IMR-90 (cell line): ENCODE results near the gene ZRSR2. TPM values are rescaled to one million over a fixed set of nuclear protein-coding genes. Genes with fewer than 3 reads are reported as not detected.

Source experiments
- ATAC-seq: fragments of 200-7000 bp; cut with Tn5 transposase; 2 replicates; pipeline ENCODE4 v1.9.1; 2020; ENCODE audit warnings: low read depth, mild to moderate bottlenecking, moderate library complexity
- BruUV-seq: library from RNA; stranded (reverse); fragments of 400-500 nt; replicated peaks from 2 replicates; lab custom pipeline; 2021; lab: Mats Ljungman, UMichigan
- CTCF ChIA-PET: fragments of 300-600 bp; formaldehyde crosslinking; extraction: SDS; loops from one replicate; lab custom pipeline; 2021; ENCODE audit warnings: antibody characterized with exemption; lab: Yijun Ruan, JAX
- POLR2A ChIA-PET: fragments of 300-600 bp; sonication (Branson Sonifier 250); formaldehyde crosslinking; loops from one replicate; lab custom pipeline; 2022; ENCODE audit warnings: antibody characterized with exemption; ENCODE audit not compliant: unreplicated experiment; lab: Charles Lee
- DNase-seq: peaks from one replicate; pipeline ENCODE4 v3.0.0; 2013
- H2AFZ ChIP-seq: replicated peaks from 2 replicates; pipeline ENCODE3; 2013; ENCODE audit warnings: low read length, mild to moderate bottlenecking; ENCODE audit not compliant: poor library complexity
- H2AK5ac ChIP-seq: 2 replicates; pipeline ENCODE4 v1.6.1; 2013; ENCODE audit warnings: low read depth, low read length, inconsistent platforms
- H2AK9ac ChIP-seq: replicated peaks from 2 replicates; pipeline ENCODE3; 2013; ENCODE audit warnings: mild to moderate bottlenecking, low read depth, low read length, moderate library complexity; ENCODE audit not compliant: poor library complexity
- H2BK120ac ChIP-seq: 2 replicates; pipeline ENCODE4 v1.6.1; 2013; ENCODE audit warnings: low read depth, low read length, inconsistent platforms
- H2BK15ac ChIP-seq: 3 replicates; pipeline ENCODE4 v1.6.1; 2013; ENCODE audit warnings: low read depth, low read length, inconsistent platforms
- H2BK20ac ChIP-seq: 2 replicates; pipeline ENCODE4 v1.6.1; 2013; ENCODE audit warnings: low read depth, mild to moderate bottlenecking, inconsistent platforms, low read length, moderate library complexity
- H2BK5ac ChIP-seq: 2 replicates; pipeline ENCODE4 v1.6.1; 2013; ENCODE audit warnings: mild to moderate bottlenecking, low read depth, low read length, inconsistent platforms; ENCODE audit not compliant: poor library complexity, severe bottlenecking
- H3K14ac ChIP-seq: replicated peaks from 2 replicates; pipeline ENCODE4 v1.6.1; 2013; ENCODE audit warnings: low read depth, low read length, inconsistent platforms
- H3K18ac ChIP-seq: 2 replicates; pipeline ENCODE4 v1.6.1; 2013; ENCODE audit warnings: low read depth, low read length, control low read depth
- H3K23ac ChIP-seq: 2 replicates; pipeline ENCODE4 v1.6.1; 2013; ENCODE audit warnings: low read depth, low read length, inconsistent platforms
- H3K27ac ChIP-seq: 2 replicates; pipeline ENCODE4 v1.5.1; 2013; ENCODE audit warnings: mild to moderate bottlenecking, control low read depth, low read length; ENCODE audit not compliant: insufficient read depth
- H3K27me3 ChIP-seq: 2 replicates; pipeline ENCODE4 v1.6.1; 2013; ENCODE audit warnings: low read length; ENCODE audit not compliant: control insufficient read depth, insufficient read depth
- H3K36me3 ChIP-seq: 2 replicates; pipeline ENCODE4 v1.6.1; 2013; ENCODE audit warnings: low read length, mixed read lengths; ENCODE audit not compliant: control insufficient read depth, insufficient read depth
- H3K4ac ChIP-seq: 2 replicates; pipeline ENCODE4 v1.6.1; 2013; ENCODE audit warnings: low read depth, low read length, inconsistent platforms
- H3K4me1 ChIP-seq: 2 replicates; pipeline ENCODE4 v1.6.1; 2013; ENCODE audit warnings: low read length, mixed read lengths; ENCODE audit not compliant: control insufficient read depth, insufficient read depth
- H3K4me2 ChIP-seq: 2 replicates; pipeline ENCODE4 v1.6.1; 2013; ENCODE audit warnings: low read depth, mild to moderate bottlenecking, control low read depth, low read length, moderate library complexity
- H3K4me3 ChIP-seq: 2 replicates; pipeline ENCODE4 v1.5.1; 2013; ENCODE audit warnings: low read depth, mild to moderate bottlenecking, control low read depth, low read length, moderate library complexity; ENCODE audit not compliant: insufficient read depth
- H3K56ac ChIP-seq: 2 replicates; pipeline ENCODE4 v1.6.1; 2013; ENCODE audit warnings: low read length, inconsistent platforms; ENCODE audit not compliant: insufficient read depth; ENCODE audit errors: extremely low read depth
- H3K79me1 ChIP-seq, 2 experiments: 2 replicates each; pipeline ENCODE4 v1.6.1; 2013; ENCODE audit warnings: low read length in 2 of 2, inconsistent platforms in 1 of 2, low read depth in 1 of 2
- H3K9ac ChIP-seq: 2 replicates; pipeline ENCODE4 v1.6.1; 2013; ENCODE audit warnings: low read depth, low read length, control low read depth
- H3K9me1 ChIP-seq: 2 replicates; pipeline ENCODE4 v1.6.1; 2013; ENCODE audit warnings: low read length, inconsistent platforms; ENCODE audit not compliant: insufficient read depth
- H3K9me3 ChIP-seq: 2 replicates; pipeline ENCODE4 v1.6.1; 2013; ENCODE audit warnings: low read length; ENCODE audit not compliant: control insufficient read depth, insufficient read depth
- H4K20me1 ChIP-seq: 2 replicates; pipeline ENCODE4 v1.6.1; 2013; ENCODE audit warnings: low read length, inconsistent platforms; ENCODE audit not compliant: insufficient read depth
- H4K5ac ChIP-seq: 2 replicates; pipeline ENCODE4 v1.6.1; 2013; ENCODE audit warnings: mild to moderate bottlenecking, low read depth, low read length, control low read depth
- H4K8ac ChIP-seq, 2 experiments: 2 replicates each; pipeline ENCODE4 v1.6.1; 2013; ENCODE audit warnings: low read depth in 2 of 2, low read length in 2 of 2, control low read depth in 1 of 2, inconsistent platforms in 1 of 2
- H4K91ac ChIP-seq: 2 replicates; pipeline ENCODE4 v1.6.1; 2013; ENCODE audit warnings: low read depth, low read length, inconsistent platforms; ENCODE audit not compliant: insufficient read depth
- BHLHE40 ChIP-seq: fragments of 150-350 bp; IDR thresholded peaks from 2 replicates; pipeline ENCODE4 v1.6.1; 2016; ENCODE audit warnings: mild to moderate bottlenecking, low read depth, low read length
- CHD1 ChIP-seq: IDR thresholded peaks from 2 replicates; pipeline ENCODE4 v1.6.1; 2012; ENCODE audit warnings: low read depth, low read length, improper control_type of control experiment
- MAZ ChIP-seq: IDR thresholded peaks from 2 replicates; pipeline ENCODE4 v1.6.1; 2012; ENCODE audit warnings: low read depth, mild to moderate bottlenecking, low read length, improper control_type of control experiment, moderate library complexity, borderline replicate concordance
- MXI1 ChIP-seq: IDR thresholded peaks from 2 replicates; pipeline ENCODE4 v1.6.1; 2012; ENCODE audit warnings: low read depth, mild to moderate bottlenecking, low read length, moderate library complexity, borderline replicate concordance
- POLR2A ChIP-seq: IDR thresholded peaks from 2 replicates; pipeline ENCODE4 v1.6.1; 2012; ENCODE audit warnings: mild to moderate bottlenecking, low read depth, low read length
- RCOR1 ChIP-seq: IDR thresholded peaks from 2 replicates; pipeline ENCODE4 v1.6.1; 2012; ENCODE audit warnings: mild to moderate bottlenecking, low read length, improper control_type of control experiment; ENCODE audit not compliant: insufficient replicate concordance
- RFX5 ChIP-seq: IDR thresholded peaks from 2 replicates; pipeline ENCODE4 v1.8.0; 2012; ENCODE audit warnings: low read depth, mild to moderate bottlenecking, low read length, moderate library complexity
- WGBS, 2 experiments: methylation state at CpG; one replicate each; pipeline versions ENCODE4 v1.1.5 to v1.1.7; 2013; ENCODE audit warnings: missing lambda C conversion rate in 2 of 2; ENCODE audit not compliant: insufficient read length in 1 of 2; ENCODE audit errors: extremely low coverage in 2 of 2; 5-methylcytosine and 5-hydroxymethylcytosine counted together
- dilution Hi-C: fragments of 300-500 bp; cut with HindIII; formaldehyde crosslinking; loops from one replicate; pipeline ENCODE4 v1.14.3; 2018; ENCODE audit warnings: low sequenced_read_pairs; ENCODE audit not compliant: unreplicated experiment
- in situ Hi-C: fragments of 300-500 bp; cut with MboI; formaldehyde crosslinking; loops from 3 replicates; pipeline ENCODE4 v1.14.3; 2019; ENCODE audit warnings: low sequenced_read_pairs, inconsistent platforms, mixed read lengths
- intact Hi-C: fragments of 100-400 bp; cut with micrococcal nuclease; formaldehyde crosslinking; loops from 2 replicates; pipeline ENCODE4 v1.10.0; 2022
- polyA plus RNA-seq, 3 experiments: library from polyadenylated mRNA; depleted of rRNA; stranded (reverse); fragments of >200 nt; gene quantifications; 2 replicates each; pipeline ENCODE4 v1.2.3, GENCODE V29; 2012; ENCODE audit warnings: low replicate concordance in 1 of 3
- total RNA-seq: library from RNA; depleted of rRNA; stranded (reverse); fragments of >200 nt; gene quantifications from 2 replicates; pipeline ENCODE4 v1.2.3, GENCODE V29; 2012

ZRSR2 gene
- total and polyA plus RNA-seq, 2 of the 4 experiments (the other 2 are of a cell fraction): 4.7 to 11.3 TPM

DNA sequence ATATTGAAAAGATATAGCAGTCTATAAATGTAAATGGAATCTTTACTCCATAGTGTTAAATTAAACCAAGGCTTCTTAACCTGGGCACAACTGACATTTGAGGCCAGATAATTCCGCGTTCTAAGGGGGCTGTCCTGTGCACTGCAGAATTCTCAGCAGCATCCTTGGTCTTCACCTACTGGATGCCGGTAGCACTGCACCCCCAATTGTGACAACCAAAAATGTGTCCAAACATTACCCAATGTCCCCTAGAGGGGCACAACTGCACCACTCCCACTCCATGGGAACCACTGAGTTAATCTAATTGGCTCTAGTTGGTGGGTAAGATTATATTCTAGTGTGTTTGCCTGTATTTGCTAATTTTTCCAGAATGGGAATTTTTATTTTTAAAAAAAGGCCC is 47.7 kb downstream of the ZRSR2 start:
- no peak overlapping the region for H2BK15ac ChIP-seq
- H3K9me1 ChIP-seq: no peaks in the 10 kb centered on the region
- ATAC-seq (no peak; the same call in 1 of the 2 replicates), DNase-seq (no peak)
- no peak overlapping the region for H2BK5ac ChIP-seq
- no peak overlapping the region for H3K23ac ChIP-seq
- H2AFZ ChIP-seq: no peak overlapping the region
- H4K5ac ChIP-seq: no peak overlapping the region
- in situ Hi-C loops (no loop called here), intact Hi-C loops (no loop called here), dilution Hi-C loops (no loop called here)
- ChIA-PET POLR2A (no interaction called here), CTCF (interaction anchor here (0.7 kb wide), 1 partner anchor 9 kb away, joined by 3 read pairs; no protein-coding TSS in a partner anchor)
- H3K9ac ChIP-seq: no peak overlapping the region
- no peak overlapping the region for H2AK9ac ChIP-seq
- no peak overlapping the region for H2AK5ac ChIP-seq
- H3K79me1 ChIP-seq: peaks cover 3 to 11% of the 10 kb centered on the region in 2 experiments; a peak in 3 of 4 replicates
- no peaks in the 10 kb centered on the region for H3K27me3 ChIP-seq
- no peak overlapping the region for H3K27ac ChIP-seq
- H2BK20ac ChIP-seq: no peak overlapping the region
- no peak overlapping the region for H4K91ac ChIP-seq
- TF ChIP-seq MAZ (no peak), RFX5 (no peak), MXI1 (no peak), CHD1 (no peak), RCOR1 (no peak), POLR2A (no peak), BHLHE40 (no peak)
- no peak overlapping the region for H3K56ac ChIP-seq
- no peak overlapping the region for H3K4ac ChIP-seq
- no peak overlapping the region for H3K14ac ChIP-seq
- no peak overlapping the region for H4K8ac ChIP-seq
- WGBS, 2 experiments: no CpG with 5 or more reads among the region's 3 CpGs
- H2BK120ac ChIP-seq: no peak overlapping the region
- H4K20me1 ChIP-seq: no peaks in the 10 kb centered on the region
- no peak overlapping the region for H3K4me2 ChIP-seq
- H3K9me3 ChIP-seq: no peaks in the 10 kb centered on the region
- H3K18ac ChIP-seq: no peak overlapping the region
- no peak overlapping the region for H3K4me3 ChIP-seq
- peaks cover 4% of the 10 kb centered on the region; the same call in 1 of the 2 replicates for H3K4me1 ChIP-seq
- BruUV-seq: no TSS peak
- peaks cover 2% of the 10 kb centered on the region for H3K36me3 ChIP-seq
